CD4-positive, alpha-beta T cell (primary cell): ENCODE results near the gene RUNX2. TPM values are rescaled to one million over a fixed set of nuclear protein-coding genes. Genes with fewer than 3 reads are reported as not detected.

Experiments
- ATAC-seq: fragments of 200-7000 bp; cut with Tn5 transposase; one replicate; pipeline ENCODE4 v1.10.0; 2022; ENCODE audit warnings: mild to moderate bottlenecking; ENCODE audit not compliant: poor library complexity
- CTCF ChIA-PET: fragments of 350-600 bp; sonication (Branson Sonifier 250); formaldehyde crosslinking; loops from one replicate; lab custom pipeline; 2021; ENCODE audit warnings: antibody characterized with exemption, inconsistent platforms; lab: Charles Lee
- POLR2A ChIA-PET: fragments of 350-600 bp; sonication (Branson Sonifier 250); formaldehyde crosslinking; loops from one replicate; lab custom pipeline; 2021; ENCODE audit warnings: antibody characterized with exemption, inconsistent platforms; lab: Charles Lee
- DNase-seq, 14 experiments: peaks; one replicate each; pipeline ENCODE4 v3.0.0-alpha.2; 2013 to 2020; ENCODE audit warnings: mixed read lengths in 2 of 14
- H3K27ac ChIP-seq, 2 donors: one replicate each; pipeline versions ENCODE4 v1.5.1 to v1.7.0; 2013; ENCODE audit warnings: low read length in 2 of 2, low read depth in 1 of 2, mild to moderate bottlenecking in 1 of 2
- H3K27me3 ChIP-seq, 2 experiments: 1 replicate in 1 of 2; 2 replicates in 1 of 2; pipeline versions ENCODE4 v1.6.1 to v1.7.0; 2013; ENCODE audit warnings: low read length in 2 of 2, control low read depth in 1 of 2, mild to moderate bottlenecking in 1 of 2, moderate library complexity in 1 of 2; ENCODE audit not compliant: insufficient read depth in 2 of 2, control insufficient read depth in 1 of 2
- H3K36me3 ChIP-seq: one replicate; pipeline ENCODE4 v1.6.1; 2013; ENCODE audit warnings: low read length, control low read depth; ENCODE audit not compliant: insufficient read depth
- H3K4me1 ChIP-seq: one replicate; pipeline ENCODE4 v1.6.1; 2013; ENCODE audit warnings: low read length, control low read depth; ENCODE audit not compliant: insufficient read depth
- H3K4me3 ChIP-seq: one replicate; pipeline ENCODE4 v1.5.1; 2013; ENCODE audit warnings: mild to moderate bottlenecking, low read length, moderate library complexity
- H3K9me3 ChIP-seq, 2 experiments: 1 replicate in 1 of 2; 2 replicates in 1 of 2; pipeline versions ENCODE4 v1.6.1 to v1.7.0; 2013; ENCODE audit warnings: low read length in 2 of 2, mild to moderate bottlenecking in 2 of 2, control low read depth in 1 of 2, moderate library complexity in 1 of 2; ENCODE audit not compliant: control insufficient read depth in 1 of 2, insufficient read depth in 1 of 2
- H3K27ac Mint-ChIP-seq: one replicate; pipeline ENCODE4 v1.8.0; 2020; ENCODE audit warnings: mixed read lengths
- H3K27me3 Mint-ChIP-seq: one replicate; pipeline ENCODE4 v1.8.0; 2021; ENCODE audit warnings: mixed read lengths
- H3K36me3 Mint-ChIP-seq: one replicate; pipeline ENCODE4 v1.8.0; 2021; ENCODE audit warnings: low read depth, mixed read lengths
- H3K4me1 Mint-ChIP-seq: one replicate; pipeline ENCODE4 v1.8.0; 2021; ENCODE audit warnings: low read depth, mixed read lengths
- H3K4me3 Mint-ChIP-seq: one replicate; pipeline ENCODE4 v1.8.0; 2020; ENCODE audit warnings: mild to moderate bottlenecking, mixed read lengths
- H3K9me3 Mint-ChIP-seq: one replicate; pipeline ENCODE4 v1.8.0; 2020; ENCODE audit warnings: mixed read lengths
- intact Hi-C, 2 experiments: fragments of 100-400 bp; cut with DNase I in 1 of 2; cut with micrococcal nuclease in 1 of 2; formaldehyde crosslinking; loops; one replicate each; pipeline versions ENCODE4 v1.15.1 to v1.9.0; 2023 to 2025; cut with DNase I, micrococcal nuclease
- total RNA-seq, 174 experiments: library from RNA in 2 of 174; stranded (reverse) in 2 of 174; gene quantifications; one replicate each; pipeline ENCODE4 v1.2.3 and lab custom pipeline; 2021 to 2026
- TF ChIP-seq, protein P1 (sequence below): fragments of 200-600 bp; IDR thresholded peaks from one replicate; pipeline ENCODE4 v1.8.0; 2022; ENCODE audit warnings: antibody characterized with exemption, mild to moderate bottlenecking

Gene RUNX2
- total RNA-seq, 2 experiments from 2014 or later = 17.5 to 18.0 TPM

DNA sequence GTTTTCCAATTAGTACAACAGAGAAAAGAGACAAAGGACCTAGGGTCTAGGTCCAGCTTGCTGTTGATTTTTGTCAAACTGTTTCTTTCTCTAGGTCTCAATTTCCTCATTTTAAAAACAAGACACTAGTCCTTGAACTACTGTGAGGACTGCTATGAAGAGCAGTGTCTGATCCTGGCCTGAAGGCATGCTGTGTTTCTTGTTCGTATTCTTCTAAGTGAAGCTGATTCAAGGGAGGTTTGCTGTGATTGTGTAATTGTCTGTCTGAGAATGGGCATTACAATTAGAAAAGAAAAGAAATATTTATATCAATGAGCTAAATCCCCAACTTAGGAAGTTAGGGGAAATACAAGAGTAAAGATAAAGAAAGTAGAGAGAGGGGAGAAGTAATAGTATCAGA is 277.8 kb downstream of the RUNX2 start:
- ChIA-PET CTCF (no interaction called here), POLR2A (no interaction called here)
- intact Hi-C loops = no loop called here
- TF ChIP-seq, protein P1, sequence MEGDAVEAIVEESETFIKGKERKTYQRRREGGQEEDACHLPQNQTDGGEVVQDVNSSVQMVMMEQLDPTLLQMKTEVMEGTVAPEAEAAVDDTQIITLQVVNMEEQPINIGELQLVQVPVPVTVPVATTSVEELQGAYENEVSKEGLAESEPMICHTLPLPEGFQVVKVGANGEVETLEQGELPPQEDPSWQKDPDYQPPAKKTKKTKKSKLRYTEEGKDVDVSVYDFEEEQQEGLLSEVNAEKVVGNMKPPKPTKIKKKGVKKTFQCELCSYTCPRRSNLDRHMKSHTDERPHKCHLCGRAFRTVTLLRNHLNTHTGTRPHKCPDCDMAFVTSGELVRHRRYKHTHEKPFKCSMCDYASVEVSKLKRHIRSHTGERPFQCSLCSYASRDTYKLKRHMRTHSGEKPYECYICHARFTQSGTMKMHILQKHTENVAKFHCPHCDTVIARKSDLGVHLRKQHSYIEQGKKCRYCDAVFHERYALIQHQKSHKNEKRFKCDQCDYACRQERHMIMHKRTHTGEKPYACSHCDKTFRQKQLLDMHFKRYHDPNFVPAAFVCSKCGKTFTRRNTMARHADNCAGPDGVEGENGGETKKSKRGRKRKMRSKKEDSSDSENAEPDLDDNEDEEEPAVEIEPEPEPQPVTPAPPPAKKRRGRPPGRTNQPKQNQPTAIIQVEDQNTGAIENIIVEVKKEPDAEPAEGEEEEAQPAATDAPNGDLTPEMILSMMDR = no peak
- no peak overlapping the region for H3K4me3 ChIP-seq
- no peak for DNase-seq
- H3K4me1 ChIP-seq = peaks cover 5% of the 10 kb centered on the region
- no peaks in the 10 kb centered on the region for H3K27me3 ChIP-seq
- H3K27ac Mint-ChIP-seq = no peak overlapping the region
- H3K36me3 Mint-ChIP-seq = no peaks in the 10 kb centered on the region
- peaks cover 10% of the 10 kb centered on the region for H3K4me1 Mint-ChIP-seq
- H3K9me3 ChIP-seq = no peaks in the 10 kb centered on the region
- no peak for ATAC-seq
- H3K4me3 Mint-ChIP-seq = no peak overlapping the region
- no peaks in the 10 kb centered on the region for H3K36me3 ChIP-seq
- H3K9me3 Mint-ChIP-seq = peaks cover 3% of the 10 kb centered on the region
- no peak overlapping the region for H3K27ac ChIP-seq
- no peaks in the 10 kb centered on the region for H3K27me3 Mint-ChIP-seq

- CTCF ChIA-PET = no interaction called here
Measured at GRCh38 chr6:45606831-45607400, 278.8 kb downstream of the RUNX2 start.

DNA sequence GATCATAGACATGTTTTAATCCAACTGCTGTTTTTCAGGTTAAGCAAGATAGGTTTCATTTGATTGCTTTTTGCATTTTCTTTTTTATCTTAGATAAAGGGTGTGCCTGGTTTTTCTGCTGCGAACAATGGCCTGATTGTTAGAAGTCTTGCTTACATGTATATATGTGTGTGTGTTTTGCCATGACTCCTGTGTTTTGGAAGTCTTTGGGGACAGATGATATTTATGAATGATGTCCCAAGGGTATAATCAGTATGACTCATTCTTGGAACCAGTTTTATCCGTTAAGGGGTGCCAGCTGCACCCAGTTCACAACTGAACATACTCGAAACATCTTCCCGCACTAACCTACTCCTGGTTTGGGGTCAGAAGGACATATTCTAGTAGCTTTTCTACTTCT is 279.7 kb downstream of the RUNX2 start:
- ATAC-seq = no peak
- H3K27me3 Mint-ChIP-seq = no peaks in the 10 kb centered on the region
- Histone ChIP-seq H3K27ac (no peak overlapping the region), H3K4me1 (peaks cover 5% of the 10 kb centered on the region), H3K4me3 (no peak overlapping the region), H3K9me3 (no peaks in the 10 kb centered on the region), H3K36me3 (no peaks in the 10 kb centered on the region), H3K27me3 (no peaks in the 10 kb centered on the region)
- H3K27ac Mint-ChIP-seq = no peak overlapping the region
- POLR2A ChIA-PET = no interaction called here
- no peaks in the 10 kb centered on the region for H3K36me3 Mint-ChIP-seq
- DNase-seq = no peak
- H3K4me3 Mint-ChIP-seq = no peak overlapping the region
- peaks cover 10% of the 10 kb centered on the region for H3K4me1 Mint-ChIP-seq
- TF ChIP-seq, protein P1 = no peak
- intact Hi-C loops = no loop called here
- CTCF ChIA-PET = no interaction called here
- peaks cover 3% of the 10 kb centered on the region for H3K9me3 Mint-ChIP-seq

More at GRCh38 chr6:45606831-45607400, 278.8 kb downstream of the RUNX2 start:
- no peaks in the 10 kb centered on the region for H3K9me3 ChIP-seq
- Mint-ChIP-seq H3K9me3 (peaks cover 3% of the 10 kb centered on the region), H3K4me3 (no peak overlapping the region), H3K36me3 (no peaks in the 10 kb centered on the region), H3K4me1 (peaks cover 10% of the 10 kb centered on the region), H3K27ac (no peak overlapping the region), H3K27me3 (no peaks in the 10 kb centered on the region)
- no peak overlapping the region for H3K4me3 ChIP-seq
- POLR2A ChIA-PET = no interaction called here
- peaks cover 5% of the 10 kb centered on the region for H3K4me1 ChIP-seq
- no peaks in the 10 kb centered on the region for H3K36me3 ChIP-seq
- no peaks in the 10 kb centered on the region for H3K27me3 ChIP-seq
- intact Hi-C loops = no loop called here
- ATAC-seq (no peak), DNase-seq (no peak)
- no peak overlapping the region for H3K27ac ChIP-seq
- TF ChIP-seq, protein P1 = no peak
